Loucy (cell line): ENCODE measurements around the gene STK25.
"Not testable (repeated sequence)": the region's sequence is repeated elsewhere in the genome, so short reads cannot be mapped to it uniquely, and the experiment has no call there.

Experiments used
- H2AFZ ChIP-seq: fragments of 200-600 bp; sonication (generic); 2 replicates; pipeline ENCODE4 v1.6.0; 2016; ENCODE audit warnings: antibody characterized with exemption, mild to moderate bottlenecking, low read length, moderate library complexity
- H3F3A ChIP-seq: fragments of 200-600 bp; 2 replicates; pipeline ENCODE4 v1.6.0; 2016; ENCODE audit warnings: antibody characterized with exemption, low read depth, mild to moderate bottlenecking
- H3K27me3 ChIP-seq: fragments of 200-600 bp; sonication (generic); 2 replicates; pipeline ENCODE4 v1.6.1; 2014; ENCODE audit warnings: low read length, mild to moderate bottlenecking; ENCODE audit not compliant: insufficient read depth, poor library complexity, severe bottlenecking
- H3K36me3 ChIP-seq: fragments of 200-600 bp; sonication (generic); 2 replicates; pipeline ENCODE4 v1.6.1; 2016; ENCODE audit warnings: low read length; ENCODE audit not compliant: insufficient read depth
- H3K4me1 ChIP-seq: fragments of 200-600 bp; sonication (generic); 2 replicates; pipeline ENCODE4 v1.5.1; 2014; ENCODE audit warnings: low read length, mild to moderate bottlenecking; ENCODE audit not compliant: insufficient read depth, poor library complexity, severe bottlenecking
- H3K4me2 ChIP-seq: fragments of 200-600 bp; sonication (generic); 2 replicates; pipeline ENCODE4 v1.6.0; 2014; ENCODE audit warnings: antibody characterized with exemption, low read length, low read depth, mild to moderate bottlenecking; ENCODE audit not compliant: poor library complexity, severe bottlenecking
- H3K4me3 ChIP-seq: fragments of 200-600 bp; sonication (generic); 2 replicates; pipeline ENCODE4 v1.5.1; 2014; ENCODE audit warnings: low read length, mild to moderate bottlenecking, mixed read lengths; ENCODE audit not compliant: poor library complexity, severe bottlenecking
- H3K79me2 ChIP-seq: fragments of 200-600 bp; sonication (generic); 2 replicates; pipeline ENCODE4 v1.6.1; 2014; ENCODE audit warnings: low read length; ENCODE audit not compliant: insufficient read depth
- H3K9ac ChIP-seq: fragments of 200-600 bp; sonication (generic); 2 replicates; pipeline ENCODE4 v1.6.0; 2014; ENCODE audit warnings: mild to moderate bottlenecking, low read depth, low read length, moderate library complexity; ENCODE audit not compliant: poor library complexity, severe bottlenecking
- H3K9me2 ChIP-seq: fragments of 200-600 bp; sonication (generic); replicated peaks from 2 replicates; pipeline ENCODE4 v1.6.1; 2016; ENCODE audit warnings: low read depth, low read length, mixed read lengths
- H3K9me3 ChIP-seq: fragments of 200-600 bp; sonication (generic); 2 replicates; pipeline ENCODE4 v1.6.1; 2014; ENCODE audit warnings: mild to moderate bottlenecking, antibody characterized with exemption, low read length, low read depth; ENCODE audit not compliant: insufficient read depth
- H4K20me1 ChIP-seq: fragments of 200-600 bp; sonication (generic); 2 replicates; pipeline ENCODE4 v1.6.0; 2014; ENCODE audit warnings: antibody characterized with exemption, low read length, mild to moderate bottlenecking; ENCODE audit not compliant: insufficient read depth, poor library complexity, severe bottlenecking
- CTCF ChIP-seq: fragments of 200-600 bp; sonication (generic); conservative IDR thresholded peaks from 2 replicates; pipeline ENCODE4 v1.5.1; 2014; ENCODE audit warnings: mild to moderate bottlenecking, antibody characterized with exemption, low read length
- EZH2phosphoT487 ChIP-seq: fragments of 200-600 bp; IDR thresholded peaks from 2 replicates; pipeline ENCODE4 v1.6.1; 2018; ENCODE audit warnings: antibody characterized with exemption, mild to moderate bottlenecking, moderate library complexity, borderline replicate concordance

The STK25 gene

DNA sequence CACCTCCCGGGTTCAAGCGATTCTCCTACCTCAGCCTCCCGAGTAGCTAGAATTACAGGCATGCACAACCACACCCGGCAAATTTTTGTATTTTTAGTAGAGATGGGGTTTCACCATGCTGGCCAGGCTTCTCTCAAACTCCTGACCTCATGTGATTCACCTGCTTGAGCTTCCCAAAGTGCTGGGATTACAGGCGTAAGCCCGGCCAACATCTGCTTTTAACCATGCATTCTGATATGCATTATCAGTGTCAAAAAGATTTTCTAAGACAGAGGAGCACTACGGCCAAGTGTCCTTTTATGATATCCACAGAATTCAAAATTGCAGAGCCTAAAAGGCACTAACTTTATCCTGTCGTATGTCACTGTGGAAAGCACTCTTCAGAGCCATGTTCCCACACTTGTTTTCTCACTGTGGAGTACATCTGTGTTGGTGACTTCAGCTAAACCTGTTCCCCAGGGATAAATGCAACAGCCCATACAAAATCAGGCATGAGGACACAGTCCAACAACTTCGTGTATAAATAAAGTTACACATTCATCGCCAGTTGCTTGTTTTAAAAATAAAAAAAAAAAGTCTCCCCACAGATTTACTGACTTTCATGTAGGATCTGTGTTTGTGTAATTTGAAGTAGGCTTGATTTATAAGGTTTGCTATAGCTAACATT, 56.4 kb downstream of the STK25 start:
- Histone ChIP-seq H3K27me3 (peaks cover 23% of the 10 kb centered on the region), H3K9me2 (no peaks in the 10 kb centered on the region), H4K20me1 (peaks cover 8% of the 10 kb centered on the region), H3K9me3 (no peaks in the 10 kb centered on the region), H3F3A (no peaks in the 10 kb centered on the region), H3K79me2 (no peaks in the 10 kb centered on the region), H3K9ac (no peak overlapping the region), H3K4me3 (no peak overlapping the region), H3K4me1 (no peaks in the 10 kb centered on the region), H2AFZ (no peak overlapping the region), H3K36me3 (no peaks in the 10 kb centered on the region), H3K4me2 (no peak overlapping the region)
- no peak for TF ChIP-seq CTCF
- TF ChIP-seq EZH2phosphoT487 = no peak

- H3K9me3 ChIP-seq, H2AFZ ChIP-seq, H3K4me1 ChIP-seq, H3K4me2 ChIP-seq, H3K4me3 ChIP-seq, H3K9ac ChIP-seq, H3F3A ChIP-seq, H3K9me2 ChIP-seq, H3K36me3 ChIP-seq, H3K79me2 ChIP-seq: not testable (repeated sequence)
- Histone ChIP-seq H4K20me1 (peaks cover 13% of the 10 kb centered on the region), H3K27me3 (peaks cover 42% of the 10 kb centered on the region)
Observed at GRCh38 chr2:241450092-241450491, 58.3 kb downstream of the STK25 start.

GRCh38 chr2:241445426-241445825, 63.0 kb downstream of the STK25 start:
- peaks cover 35% of the 10 kb centered on the region for H4K20me1 ChIP-seq

More at GRCh38 chr2:241445426-241445825, 63.0 kb downstream of the STK25 start:
- H3K4me2 ChIP-seq = no peak overlapping the region
- peaks cover 47% of the 10 kb centered on the region for H3K27me3 ChIP-seq
- TF ChIP-seq EZH2phosphoT487 (no peak), CTCF (no peak)
- H3K36me3 ChIP-seq = peaks cover 7% of the 10 kb centered on the region; the same call in 1 of the 2 replicates
- no peaks in the 10 kb centered on the region for H3K9me2 ChIP-seq
- no peaks in the 10 kb centered on the region for H3F3A ChIP-seq
- H2AFZ ChIP-seq = no peak overlapping the region
- H3K4me3 ChIP-seq = no peak overlapping the region
- no peaks in the 10 kb centered on the region for H3K79me2 ChIP-seq
- no peak overlapping the region for H3K9ac ChIP-seq
- H3K4me1 ChIP-seq = peaks cover 2% of the 10 kb centered on the region
- no peaks in the 10 kb centered on the region for H3K9me3 ChIP-seq
